Measurements from ENCODE around the gene KCNN3.

KCNN3 gene

DNA sequence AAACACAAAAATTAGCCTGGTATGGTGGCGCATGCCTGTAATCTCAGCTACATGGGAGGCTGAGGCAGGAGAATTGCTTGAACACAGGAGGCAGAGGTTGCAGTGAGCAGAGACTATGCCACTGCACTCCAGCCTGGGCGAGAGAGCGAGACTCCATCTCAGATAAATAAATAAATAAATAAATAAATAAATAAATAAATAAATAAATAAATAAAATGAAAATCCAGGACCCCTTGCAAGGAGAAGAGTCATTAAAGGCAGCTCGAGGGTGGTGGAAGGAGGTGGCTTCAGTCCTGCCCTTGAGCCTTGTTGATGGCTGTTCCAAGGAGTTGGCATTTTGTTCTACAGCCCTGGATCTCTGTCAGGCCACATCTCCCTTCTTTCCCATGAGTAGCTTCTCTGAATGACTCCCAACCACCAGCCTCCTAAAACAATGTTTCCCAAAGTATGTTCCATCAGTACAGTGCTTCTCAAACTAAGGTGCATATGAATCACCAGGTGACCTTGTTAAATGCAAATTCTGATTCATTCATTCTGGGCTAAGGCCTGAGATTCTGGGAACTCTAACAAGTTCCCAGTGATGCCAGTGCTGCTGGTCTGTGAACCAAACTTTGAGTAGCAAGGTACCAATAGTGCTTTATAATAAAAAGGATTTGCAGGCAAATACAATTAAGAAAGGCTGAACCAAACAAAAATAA is 99.0 kb downstream of the KCNN3 start:
- no peak for DNase-seq (ENCODE audit: low spot score)

DNA sequence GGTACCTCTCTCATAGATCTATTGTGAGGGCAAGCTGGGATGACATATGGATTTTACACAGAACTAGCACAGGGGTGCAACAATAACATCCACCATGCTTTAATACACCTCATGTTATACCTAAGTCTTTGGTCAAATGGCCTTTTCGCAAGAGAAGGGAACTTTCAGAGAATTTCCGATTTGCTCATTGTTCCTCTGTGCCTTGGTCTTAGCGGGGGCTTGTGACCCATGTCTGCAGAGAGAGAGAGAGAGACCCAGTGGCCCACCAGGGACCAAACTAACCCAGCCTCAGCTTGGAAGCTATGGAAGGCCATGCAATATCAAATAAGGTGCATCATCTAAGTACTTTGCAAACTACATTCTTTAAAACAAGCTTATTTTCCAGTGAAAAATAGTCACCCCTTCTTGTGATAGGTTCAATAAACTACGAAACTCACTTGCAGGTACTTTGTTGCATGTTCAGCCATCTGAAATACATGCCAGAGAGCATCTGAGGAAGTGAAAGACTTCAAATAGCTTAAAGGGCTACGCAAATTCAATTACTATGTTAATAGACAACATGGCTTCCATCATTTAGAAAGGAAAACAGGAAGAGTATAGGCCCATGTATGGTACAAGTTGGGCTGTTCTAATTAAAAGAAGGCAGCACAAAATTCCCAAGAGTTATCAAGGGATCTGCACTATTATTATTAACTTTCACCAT is 100.7 kb downstream of the KCNN3 start:
- DNase-seq (ENCODE audit: low spot score): no peak

DNA sequence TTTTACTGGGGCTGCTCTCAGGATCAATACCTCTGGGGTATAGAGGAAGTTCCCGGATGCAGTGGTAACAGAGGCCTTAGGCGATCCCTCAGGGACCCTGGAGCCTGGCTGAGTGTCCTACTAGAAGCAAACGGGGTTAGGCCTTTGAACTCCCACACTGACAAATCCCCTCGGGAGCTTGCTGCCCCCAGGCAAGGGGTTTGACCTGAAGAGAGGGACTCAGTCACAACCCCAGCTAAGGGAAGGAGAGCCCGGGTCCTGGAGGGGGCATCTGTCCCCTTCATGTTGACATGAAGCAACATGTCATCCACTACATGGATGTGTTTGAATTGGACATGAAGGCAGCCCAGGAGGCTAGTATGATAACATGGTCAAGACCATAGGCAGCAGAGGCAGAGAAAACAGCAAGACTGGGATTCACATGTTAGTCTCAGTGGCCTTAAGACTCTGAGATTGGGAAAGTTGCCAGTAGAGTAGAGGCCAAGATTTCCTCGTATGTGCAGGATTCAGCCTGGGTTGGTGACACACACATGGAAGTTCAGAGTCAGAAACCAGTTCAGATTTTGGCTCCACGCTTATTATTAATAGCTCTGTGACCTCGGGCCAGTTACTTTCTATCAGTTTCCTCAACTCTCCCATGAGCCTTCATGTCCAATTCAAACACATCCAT is 101.5 kb downstream of the KCNN3 start:
- no peak for DNase-seq (ENCODE audit: low spot score)

DNA sequence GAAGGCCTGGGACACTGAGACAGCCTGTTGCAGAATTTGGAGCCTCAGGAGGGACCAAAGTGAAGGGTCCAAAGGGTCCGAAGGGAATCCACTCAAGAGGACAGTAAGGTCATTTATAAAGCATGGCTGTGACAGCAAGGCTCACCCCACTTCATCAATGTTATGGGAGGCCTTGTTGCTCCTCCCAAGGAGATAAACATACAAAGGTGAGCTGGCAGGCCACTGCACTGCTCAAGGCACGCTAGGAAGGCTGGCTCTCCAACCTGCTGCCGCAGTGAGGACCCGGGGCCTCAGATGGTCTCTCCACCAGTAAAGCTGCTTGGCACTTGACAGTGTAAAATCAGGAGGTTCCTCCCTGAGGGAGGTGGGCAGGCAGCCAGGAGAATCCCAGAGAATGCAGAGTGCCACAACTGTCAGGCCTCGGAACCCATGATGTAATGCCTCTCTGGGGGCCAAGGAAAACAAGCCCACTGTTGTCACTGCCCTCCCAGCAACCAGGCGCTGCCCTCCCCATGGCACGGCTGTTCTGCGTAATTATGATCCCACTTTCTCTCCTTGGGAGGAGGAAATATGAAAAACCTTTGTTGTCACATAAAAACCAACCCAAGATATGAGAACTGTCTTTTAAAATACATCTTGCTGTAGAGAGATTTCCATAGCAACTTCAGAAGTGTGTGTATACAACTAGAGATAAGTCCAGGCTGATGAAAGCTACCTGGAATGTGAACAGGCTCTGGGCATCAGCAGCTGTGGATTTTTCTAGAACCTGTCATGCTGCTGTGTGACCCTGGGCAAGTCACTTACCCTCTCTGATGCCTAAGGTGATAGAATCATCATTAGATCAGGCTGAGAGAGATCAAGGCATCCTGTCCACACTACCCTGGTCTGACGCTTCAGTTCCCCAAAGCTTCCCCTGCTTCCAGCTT is 102.5 kb downstream of the KCNN3 start:
- DNase-seq (ENCODE audit: low spot score): no peak

DNA sequence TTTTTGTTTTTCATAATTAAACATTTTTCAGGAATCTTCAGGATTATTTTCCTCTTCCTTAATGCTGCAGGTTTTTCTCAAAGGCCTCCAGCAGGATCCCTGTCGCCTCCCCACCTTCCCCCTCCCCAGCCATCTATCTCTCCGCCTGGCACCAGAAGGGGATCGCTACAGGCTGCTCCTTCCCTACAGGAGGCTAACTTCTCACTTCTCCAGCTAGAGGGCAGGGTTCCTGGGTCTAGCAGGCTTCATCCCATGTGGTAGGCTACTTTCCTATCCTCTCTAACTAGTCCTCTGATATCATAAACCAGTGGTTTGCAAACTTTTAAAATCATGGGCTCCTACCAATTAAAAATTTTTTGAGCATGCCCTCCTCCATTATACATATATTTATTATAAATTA is 104.1 kb downstream of the KCNN3 start:
- DNase-seq (ENCODE audit: low spot score): peak; percentile 76

DNA sequence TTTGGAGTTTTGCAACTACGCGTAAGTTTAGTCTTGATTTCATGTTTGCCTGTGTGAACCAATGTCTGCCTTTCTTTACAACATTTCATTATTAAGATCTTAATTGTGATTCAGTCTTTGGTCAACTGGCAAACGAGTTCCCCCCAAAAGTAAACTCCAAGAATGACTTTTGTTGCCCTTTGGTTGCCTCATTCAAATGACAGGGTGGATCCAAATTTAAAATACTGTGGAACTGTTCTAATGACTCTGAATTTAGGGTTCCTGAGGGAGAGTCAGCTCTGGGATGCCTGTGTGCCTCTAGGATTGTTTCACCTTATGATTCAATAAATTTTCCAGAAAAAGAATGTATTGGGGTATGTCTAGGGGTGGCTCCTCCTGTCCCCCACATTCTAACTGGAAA is 105.3 kb downstream of the KCNN3 start:
- no peak for DNase-seq (ENCODE audit: low spot score)

DNA sequence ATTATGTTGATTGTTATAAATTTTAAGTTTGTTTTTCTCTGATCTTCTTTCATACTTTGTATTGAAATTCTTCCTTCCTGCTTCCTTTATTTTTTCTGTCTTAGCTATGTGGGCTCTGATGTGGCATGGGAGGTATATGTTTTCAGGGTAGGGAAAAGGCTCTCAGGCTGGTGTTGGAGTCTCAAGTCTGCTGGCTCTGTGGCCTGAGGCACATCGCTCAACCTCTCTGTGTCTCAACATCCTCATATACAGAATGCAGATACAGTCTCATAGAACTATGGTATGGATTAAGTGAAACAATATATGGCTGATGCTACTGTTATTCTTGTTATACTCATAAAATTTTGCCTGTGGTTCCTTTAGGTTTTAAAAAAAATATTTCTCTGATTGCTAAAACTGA is 105.9 kb downstream of the KCNN3 start:
- no peak for DNase-seq (ENCODE audit: low spot score)

DNA sequence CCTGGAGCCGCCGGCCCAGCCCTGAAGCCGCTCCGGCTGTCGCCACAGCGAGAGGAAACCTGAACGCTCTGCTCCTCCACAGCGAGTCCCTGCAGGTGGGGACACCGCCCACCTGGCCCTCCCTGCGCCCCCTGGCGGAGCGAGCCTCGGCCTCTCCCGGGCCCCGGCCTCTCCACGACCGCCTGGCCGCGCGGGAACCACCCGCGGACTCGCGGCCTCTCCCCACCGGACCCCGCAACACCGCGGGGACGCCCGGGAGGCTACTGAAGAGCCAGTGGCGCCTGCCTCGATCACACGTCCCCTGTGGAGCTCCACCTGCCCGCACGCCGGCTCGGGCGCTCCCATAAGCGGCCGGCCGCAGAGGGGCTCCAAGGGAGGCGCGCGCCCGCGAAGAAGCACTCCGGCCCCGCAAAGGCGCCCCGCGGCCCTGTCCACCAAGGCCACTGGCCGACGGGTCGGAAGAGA is 109.6 kb downstream of the KCNN3 start:
- no peak for DNase-seq (ENCODE audit: low spot score)

DNA sequence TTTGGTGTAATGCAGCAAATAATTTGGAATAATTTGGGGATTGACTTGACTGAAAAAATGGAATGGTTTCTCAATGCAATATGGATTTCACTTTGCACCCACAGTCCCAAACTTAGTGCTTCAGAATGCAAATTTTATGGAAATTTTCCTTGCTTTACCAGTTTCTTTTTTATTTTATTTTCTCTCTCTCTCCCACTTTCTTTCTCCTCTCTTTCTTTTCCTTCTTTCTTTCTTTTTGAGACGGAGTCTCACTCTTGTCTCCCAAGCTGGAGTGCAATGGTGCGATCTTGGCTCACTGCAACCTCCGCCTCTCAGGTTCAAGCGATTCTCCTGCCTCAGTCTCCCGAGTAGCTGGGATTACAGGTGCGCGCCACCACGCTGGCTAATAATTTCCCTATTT is 110.3 kb downstream of the KCNN3 start:
- no peak for DNase-seq (ENCODE audit: low spot score)

DNA sequence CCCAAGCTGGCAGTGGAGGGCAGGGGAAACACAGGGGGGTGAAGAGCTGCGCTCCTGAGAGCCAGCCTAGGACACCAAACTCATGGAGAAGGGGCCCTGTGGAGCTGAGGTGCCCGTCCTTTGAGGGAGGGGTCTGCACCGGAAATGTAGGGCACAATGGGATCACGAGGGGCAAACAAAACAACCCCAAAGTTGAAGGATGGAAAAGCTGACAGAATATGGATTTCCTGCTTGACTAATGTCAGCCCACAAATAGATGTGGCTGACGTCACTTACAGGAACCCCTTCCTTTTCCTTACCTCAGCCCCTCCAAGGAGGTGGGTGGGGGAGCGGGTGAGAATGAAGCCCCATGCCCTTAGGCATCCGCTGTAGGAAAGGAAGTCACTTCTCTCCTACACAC is 110.9 kb downstream of the KCNN3 start:
- DNase-seq (ENCODE audit: low spot score): no peak

DNA sequence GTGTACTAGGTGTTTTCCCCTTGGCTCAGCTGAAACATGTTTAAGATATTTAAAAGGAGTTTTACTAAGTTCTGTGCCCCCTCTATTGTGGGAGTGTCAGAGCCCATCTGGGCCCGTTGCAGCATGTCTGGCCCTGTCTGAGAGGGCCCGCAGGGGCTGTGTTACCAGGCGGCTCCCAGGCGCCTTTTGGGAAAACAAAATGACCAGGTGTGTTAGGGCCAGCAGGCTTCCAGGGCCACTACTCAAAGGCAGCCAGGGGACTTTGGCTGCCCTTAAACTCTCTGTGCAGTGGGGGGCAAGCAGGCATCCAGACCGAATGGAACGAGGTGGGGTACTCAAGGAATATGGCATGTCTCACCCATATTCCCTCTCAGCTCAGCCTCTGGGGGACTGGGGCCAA is 111.7 kb downstream of the KCNN3 start:
- no peak for DNase-seq (ENCODE audit: low spot score)

DNA sequence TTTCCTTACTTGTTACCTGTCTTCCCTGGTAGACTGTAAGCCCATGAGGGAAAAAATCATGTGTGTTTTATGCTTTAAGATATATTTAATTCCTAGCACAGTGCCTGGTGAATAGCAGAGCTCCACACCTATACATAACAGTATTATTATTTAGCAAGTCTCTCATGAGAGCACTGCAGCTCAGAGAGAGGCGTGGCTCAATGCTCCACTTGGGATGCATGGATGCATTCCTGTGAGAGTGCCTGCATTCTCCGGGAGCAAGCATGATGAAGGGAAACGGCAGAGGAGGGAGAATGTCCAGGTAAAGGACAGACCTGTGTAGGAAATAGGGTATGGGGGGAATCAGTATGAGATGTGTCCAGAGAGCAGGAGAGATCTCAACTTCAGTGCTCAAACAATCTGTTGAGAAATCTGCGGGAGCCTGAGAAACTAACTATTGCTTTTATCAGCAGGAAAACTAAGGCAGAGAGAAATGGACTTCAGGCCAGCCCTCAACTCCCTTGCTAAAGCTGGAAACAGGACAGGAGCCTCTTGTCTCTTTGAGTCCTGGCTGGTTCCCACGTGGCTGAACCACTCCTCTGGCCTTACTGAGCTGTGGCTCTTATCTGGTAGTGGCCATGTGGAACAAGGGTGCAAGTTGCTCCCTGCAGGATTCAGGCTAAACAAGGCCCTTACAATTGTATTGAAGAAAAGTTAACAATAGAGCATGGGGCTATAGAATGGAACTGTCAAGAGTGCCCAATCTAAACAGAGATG is 113.1 kb downstream of the KCNN3 start:
- no peak for DNase-seq (ENCODE audit: low spot score)

DNA sequence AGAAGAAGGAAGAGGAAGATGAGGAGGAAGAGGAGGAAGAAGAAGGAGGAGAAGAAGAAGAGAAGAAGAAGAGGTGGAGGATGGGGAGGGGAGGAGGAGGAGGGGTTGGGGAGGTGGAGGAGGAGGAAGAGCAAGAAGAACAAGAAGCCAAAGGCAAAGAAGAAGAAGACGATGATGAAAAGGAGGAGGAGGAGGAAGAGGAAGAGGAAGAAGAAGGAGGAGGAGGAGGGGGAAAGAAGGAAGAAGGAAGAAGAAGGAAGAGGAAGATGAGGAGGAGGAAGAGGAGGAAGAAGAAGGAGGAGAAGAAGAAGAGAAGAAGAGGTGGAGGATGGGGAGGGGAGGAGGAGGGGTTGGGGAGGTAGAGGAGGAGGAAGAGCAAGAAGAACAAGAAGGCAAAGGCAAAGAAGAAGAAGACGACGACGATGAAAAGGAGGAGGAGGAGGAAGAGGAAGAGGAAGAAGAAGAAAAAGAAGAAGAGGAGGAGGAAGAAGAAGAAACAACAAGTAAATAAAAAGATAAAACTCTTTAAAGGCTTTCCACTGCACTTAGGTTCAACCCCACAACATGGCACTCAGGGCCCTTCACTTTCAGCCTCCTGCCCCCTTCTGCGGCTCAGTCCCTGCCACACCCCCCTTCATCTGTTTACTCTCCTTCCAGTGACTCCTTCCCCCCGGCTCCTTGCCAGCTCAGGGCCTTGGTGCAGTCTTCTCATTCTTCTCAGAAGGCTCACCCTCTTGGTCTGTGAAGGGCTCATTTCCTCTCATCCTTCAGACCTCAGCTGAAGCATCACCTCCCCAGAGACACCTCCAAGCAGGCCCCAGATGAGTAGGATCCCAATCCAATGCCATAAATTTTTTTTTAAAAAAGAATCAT is 114.0 kb downstream of the KCNN3 start:
- no peak for DNase-seq (ENCODE audit: low spot score)

DNA sequence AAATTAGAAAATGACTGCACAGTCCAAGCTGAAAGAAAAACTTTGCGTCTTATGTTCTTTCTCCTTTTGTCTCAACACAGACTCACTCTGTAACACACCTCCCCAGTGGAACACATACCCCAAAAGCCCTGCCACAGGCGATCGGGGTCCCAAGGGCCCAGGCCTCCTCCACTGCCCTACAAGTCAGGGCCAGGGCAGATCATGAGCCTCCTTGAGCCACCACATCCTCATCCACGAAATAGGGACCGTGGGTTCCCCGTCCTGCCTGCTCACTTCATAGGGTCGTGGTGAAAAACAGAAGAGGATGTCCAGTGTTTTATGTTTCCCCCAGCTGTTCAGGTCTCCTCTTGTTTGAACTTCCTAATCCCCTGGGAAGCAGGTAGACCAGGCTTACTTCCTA is 116.7 kb downstream of the KCNN3 start:
- DNase-seq (ENCODE audit: low spot score): no peak

DNA sequence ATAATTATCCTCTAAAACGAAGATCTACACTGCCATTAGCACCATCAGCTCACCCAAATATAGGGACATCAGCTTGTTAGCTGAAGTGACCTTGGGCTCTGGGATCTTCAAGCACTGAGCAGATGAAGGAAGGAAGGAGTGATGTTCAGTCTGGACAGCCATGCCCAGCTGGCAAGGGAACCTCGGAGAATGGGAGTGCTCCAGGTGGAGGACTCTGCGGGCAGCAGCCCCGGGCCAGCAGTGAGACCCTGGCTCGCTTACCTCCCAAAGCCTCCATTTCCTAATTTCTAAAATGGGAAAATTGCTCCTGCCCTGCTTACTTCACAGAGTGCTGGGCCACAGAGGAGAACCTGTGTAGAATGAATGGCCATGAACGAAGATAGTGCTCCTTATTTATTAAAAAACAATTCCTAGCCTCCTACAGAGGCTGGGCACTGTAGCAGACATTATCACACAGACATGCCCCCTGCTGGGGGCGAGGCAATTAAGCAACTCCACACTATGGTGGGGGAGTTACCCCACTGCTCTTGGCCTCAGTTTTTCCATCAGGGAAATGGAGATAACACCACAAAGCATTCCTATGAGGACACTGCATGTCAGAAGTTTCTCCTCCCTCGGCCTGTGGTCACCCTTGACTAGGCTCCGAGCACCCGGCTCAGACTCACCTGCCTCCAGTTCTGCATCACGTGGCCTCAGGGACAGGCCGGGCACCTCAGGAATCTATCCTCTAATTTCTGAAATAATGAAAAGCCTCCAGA is 117.6 kb downstream of the KCNN3 start:
- DNase-seq (ENCODE audit: low spot score): no peak

DNA sequence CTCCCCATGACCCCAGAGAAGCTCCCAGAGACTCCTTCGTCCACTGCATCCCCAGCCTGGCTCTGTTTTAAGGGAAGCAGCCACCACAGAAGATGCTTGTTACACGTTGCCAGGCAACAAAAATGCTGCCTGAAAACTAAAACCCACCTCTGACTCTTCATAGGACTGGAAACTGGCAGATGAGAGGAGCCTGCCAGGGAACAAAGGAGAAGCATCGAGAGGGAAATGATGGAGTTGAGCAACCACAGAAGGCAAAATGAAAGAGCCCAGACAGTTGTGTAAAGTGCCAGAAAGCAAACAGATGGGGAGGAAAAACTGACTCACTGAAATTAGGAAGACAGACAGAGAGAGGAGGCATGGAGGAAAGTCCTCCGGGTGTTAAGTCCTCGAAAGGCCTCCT is 118.4 kb downstream of the KCNN3 start:
- no peak for DNase-seq (ENCODE audit: low spot score)

DNA sequence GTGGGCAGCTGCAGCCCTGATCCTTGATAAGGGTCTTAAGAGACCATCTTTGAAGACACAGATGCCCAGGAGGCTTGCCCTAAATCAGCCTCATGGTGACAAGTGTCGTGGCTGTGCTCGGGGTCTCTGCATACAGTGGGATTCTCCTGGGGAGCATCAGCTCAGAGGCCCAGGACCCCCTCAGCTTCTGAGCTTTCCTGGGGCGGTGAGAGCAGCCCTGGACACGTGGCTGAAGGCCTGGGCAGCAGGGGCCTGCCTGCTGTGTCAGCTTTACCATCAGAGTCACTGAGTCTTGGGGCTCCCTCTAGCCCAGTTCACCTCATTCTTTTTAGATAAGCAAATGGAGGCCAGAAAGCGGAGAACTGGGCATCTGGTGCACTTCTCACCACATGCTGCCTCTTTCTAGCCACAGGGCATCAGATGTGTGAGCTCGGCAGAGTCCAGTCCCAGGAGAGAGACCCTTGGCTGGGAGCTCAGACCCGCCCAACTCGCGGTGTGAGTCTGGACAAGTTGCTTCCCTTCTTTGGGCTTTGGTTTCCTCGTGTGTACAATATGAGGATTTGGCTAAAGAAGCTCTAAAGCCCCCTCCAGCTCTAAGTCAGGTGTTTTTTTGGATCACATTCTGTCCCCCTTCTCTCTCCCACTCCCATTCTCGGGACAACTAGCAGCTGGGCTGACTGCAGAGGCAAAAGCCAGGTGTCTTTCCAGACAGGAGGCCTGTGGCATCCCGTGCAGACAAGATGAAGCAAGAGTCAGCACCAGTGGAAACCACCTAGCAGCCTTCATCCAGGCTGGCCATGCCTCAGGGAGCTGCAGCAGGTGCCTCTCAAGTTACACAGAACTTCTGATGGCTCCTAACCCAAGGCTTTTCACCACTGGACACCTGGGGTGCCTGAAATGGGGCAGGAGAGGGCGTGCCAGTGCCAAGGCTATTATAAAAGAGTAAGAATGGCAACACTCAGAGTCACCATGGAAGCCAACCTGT is 119.1 kb downstream of the KCNN3 start:
- no peak for DNase-seq (ENCODE audit: low spot score)

DNA sequence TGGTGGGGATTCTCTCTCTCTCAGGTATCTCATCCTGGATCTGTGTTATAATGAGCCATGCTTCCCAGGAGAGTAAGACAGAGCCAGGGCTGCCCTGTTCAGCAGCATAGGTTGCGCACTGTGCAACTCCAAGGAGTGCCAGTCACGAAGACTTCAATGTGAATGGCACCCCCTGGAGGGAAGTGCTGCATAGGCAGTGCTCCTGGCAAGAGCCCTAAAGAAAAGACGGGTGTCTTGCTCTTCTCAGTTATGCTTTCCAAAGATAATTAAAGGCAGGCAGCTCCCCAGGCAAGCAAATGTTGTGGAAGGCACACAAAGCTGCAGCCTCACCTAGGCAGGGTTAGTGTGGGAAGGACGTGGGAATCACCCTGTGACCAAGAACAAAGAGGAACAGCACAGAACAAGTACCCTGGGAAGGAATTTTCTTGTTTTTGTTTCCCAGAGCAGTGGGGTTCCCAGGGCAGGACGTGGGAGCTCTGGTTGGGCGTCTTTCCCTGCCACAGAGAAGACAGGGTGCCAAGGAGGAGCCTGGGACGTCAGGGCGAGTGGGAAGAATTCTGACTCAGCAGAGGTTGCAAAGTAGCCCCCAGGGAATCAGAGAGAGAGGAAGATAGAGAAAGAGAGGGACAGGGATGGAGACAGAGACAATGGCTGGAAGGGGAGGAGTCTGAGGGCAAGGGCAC is 120.9 kb downstream of the KCNN3 start:
- DNase-seq (ENCODE audit: low spot score): peak; percentile 68
